Panc1 (cell line): ENCODE results near the gene PHC2. TPM values are rescaled to one million over a fixed set of nuclear protein-coding genes. Genes with fewer than 3 reads are reported as not detected.
A peak's percentile ranks its signal among the peaks of the same experiment; 100 is the strongest.

Experiments used
- ATAC-seq: fragments of 200-7000 bp; cut with Tn5 transposase; 2 replicates; pipeline ENCODE4 v1.9.1; 2020; ENCODE audit warnings: mild to moderate bottlenecking, moderate library complexity
- BruUV-seq: library from RNA; stranded (reverse); fragments of 400-500 nt; replicated peaks from 2 replicates; lab custom pipeline; 2021; lab: Mats Ljungman, UMichigan
- CTCF ChIA-PET: fragments of 300-600 bp; sonication (Branson Sonifier 250); formaldehyde crosslinking; loops from one replicate; lab custom pipeline; 2022; ENCODE audit warnings: antibody characterized with exemption; lab: Charles Lee
- POLR2A ChIA-PET: fragments of 300-600 bp; sonication (Branson Sonifier 250); formaldehyde crosslinking; loops from one replicate; lab custom pipeline; 2022; ENCODE audit warnings: antibody characterized with exemption; lab: Charles Lee
- DNase-seq: peaks from one replicate; pipeline ENCODE4 v3.0.0-alpha.2; 2010; ENCODE audit warnings: low read depth, low spot score
- H3K27ac ChIP-seq: 2 replicates; pipeline ENCODE4 v1.5.1; 2011; ENCODE audit warnings: mild to moderate bottlenecking, low read length, inconsistent platforms
- H3K27me3 ChIP-seq: fragments of 200-500 bp; sonication (Bioruptor generic); 2 replicates; pipeline ENCODE4 v1.6.0; 2014; ENCODE audit warnings: low read length, inconsistent platforms; ENCODE audit not compliant: control insufficient read depth, insufficient read depth
- H3K36me3 ChIP-seq: fragments of 200-500 bp; sonication (Bioruptor generic); 2 replicates; pipeline ENCODE4 v1.5.1; 2014; ENCODE audit warnings: inconsistent platforms, mild to moderate bottlenecking, low read length, moderate library complexity; ENCODE audit not compliant: control insufficient read depth, insufficient read depth
- H3K4me1 ChIP-seq: 2 replicates; pipeline ENCODE4 v1.5.1; 2011; ENCODE audit warnings: inconsistent platforms, mild to moderate bottlenecking, low read length, moderate library complexity; ENCODE audit not compliant: control insufficient read depth, insufficient read depth
- H3K4me3 ChIP-seq, 2 experiments: 2 replicates each; pipeline ENCODE4 v1.5.1; 2011 to 2012; ENCODE audit warnings: low read depth in 2 of 2, low read length in 2 of 2, mild to moderate bottlenecking in 2 of 2, inconsistent platforms in 1 of 2, moderate library complexity in 1 of 2
- H3K9me3 ChIP-seq: fragments of 200-500 bp; sonication (Bioruptor generic); 2 replicates; pipeline ENCODE4 v1.5.1; 2014; ENCODE audit warnings: low read depth, mild to moderate bottlenecking, inconsistent platforms, low read length, moderate library complexity; ENCODE audit not compliant: control insufficient read depth, insufficient read depth
- POLR2AphosphoS5 ChIP-seq: IDR thresholded peaks from 2 replicates; pipeline ENCODE4 v1.6.1; 2012; ENCODE audit warnings: mild to moderate bottlenecking, low read depth, low read length, moderate library complexity
- REST ChIP-seq, 2 experiments: IDR thresholded peaks; 2 replicates each; pipeline ENCODE4 v1.6.1; 2011 to 2012; ENCODE audit warnings: low read depth in 2 of 2, control low read depth in 1 of 2, low read length in 1 of 2, mild to moderate bottlenecking in 1 of 2, moderate library complexity in 1 of 2; ENCODE audit not compliant: insufficient read depth in 1 of 2
- SIN3A ChIP-seq: IDR thresholded peaks from 2 replicates; pipeline ENCODE4 v1.6.1; 2012; ENCODE audit warnings: low read depth, mild to moderate bottlenecking, low read length, moderate library complexity, borderline replicate concordance; ENCODE audit not compliant: insufficient read depth
- TCF7L2 ChIP-seq: IDR thresholded peaks from 2 replicates; pipeline ENCODE4 v1.6.1; 2011; ENCODE audit warnings: mild to moderate bottlenecking, low read depth, low read length, inconsistent platforms
- in situ Hi-C: cut with HindIII; loops from 2 replicates; pipeline ENCODE4 v1.10.0; 2016; ENCODE audit warnings: low sequenced_read_pairs, low pct_unique_long_range_greater_than_20kb
- intact Hi-C: fragments of 100-400 bp; cut with micrococcal nuclease; formaldehyde crosslinking; loops from one replicate; pipeline ENCODE4 v1.10.0; 2022; ENCODE audit not compliant: unreplicated experiment
- total RNA-seq: library from RNA; stranded (reverse); gene quantifications from one replicate; pipeline ENCODE4 v1.2.1, GENCODE V29; 2021; ENCODE audit not compliant: unreplicated experiment
- TF ChIP-seq, protein P1 (sequence below): fragments of 450-650 bp; IDR thresholded peaks from 2 replicates; pipeline ENCODE4 v1.5.1; 2017; ENCODE audit warnings: mild to moderate bottlenecking

PHC2 gene
- total RNA-seq, 1 experiment from 2014 or later, result 122 TPM

- BruUV-seq, result no TSS peak
- Histone ChIP-seq H3K27ac (peak overlapping the region; percentile 93), H3K4me3 (peak overlapping the region; percentile 81 to 90), H3K4me1 (peaks cover 47% of the 10 kb centered on the region), H3K9me3 (no peaks in the 10 kb centered on the region), H3K36me3 (peaks cover 7% of the 10 kb centered on the region), H3K27me3 (no peaks in the 10 kb centered on the region)
- intact Hi-C loops (no loop called here), in situ Hi-C loops (no loop called here)
- CTCF ChIA-PET, result no interaction called here
- no peak for TF ChIP-seq TCF7L2
- TF ChIP-seq, protein P1, sequence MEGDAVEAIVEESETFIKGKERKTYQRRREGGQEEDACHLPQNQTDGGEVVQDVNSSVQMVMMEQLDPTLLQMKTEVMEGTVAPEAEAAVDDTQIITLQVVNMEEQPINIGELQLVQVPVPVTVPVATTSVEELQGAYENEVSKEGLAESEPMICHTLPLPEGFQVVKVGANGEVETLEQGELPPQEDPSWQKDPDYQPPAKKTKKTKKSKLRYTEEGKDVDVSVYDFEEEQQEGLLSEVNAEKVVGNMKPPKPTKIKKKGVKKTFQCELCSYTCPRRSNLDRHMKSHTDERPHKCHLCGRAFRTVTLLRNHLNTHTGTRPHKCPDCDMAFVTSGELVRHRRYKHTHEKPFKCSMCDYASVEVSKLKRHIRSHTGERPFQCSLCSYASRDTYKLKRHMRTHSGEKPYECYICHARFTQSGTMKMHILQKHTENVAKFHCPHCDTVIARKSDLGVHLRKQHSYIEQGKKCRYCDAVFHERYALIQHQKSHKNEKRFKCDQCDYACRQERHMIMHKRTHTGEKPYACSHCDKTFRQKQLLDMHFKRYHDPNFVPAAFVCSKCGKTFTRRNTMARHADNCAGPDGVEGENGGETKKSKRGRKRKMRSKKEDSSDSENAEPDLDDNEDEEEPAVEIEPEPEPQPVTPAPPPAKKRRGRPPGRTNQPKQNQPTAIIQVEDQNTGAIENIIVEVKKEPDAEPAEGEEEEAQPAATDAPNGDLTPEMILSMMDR, result no peak
- TF ChIP-seq REST (IDR thresholded peaks at IDR 0.05; ENCODE audit: insufficient read depth in 1 of 2, low read depth in 2 of 2, low read length in 1 of 2), result no peak
- no peak for TF ChIP-seq POLR2AphosphoS5
- TF ChIP-seq SIN3A, result no peak
- POLR2A ChIA-PET, result no interaction called here
- DNase-seq (no peak), ATAC-seq (no peak)
Measured at GRCh38 chr1:33348676-33349080, 82.2 kb downstream of the PHC2 start.

GRCh38 chr1:33348194-33348593, 82.7 kb downstream of the PHC2 start:
- ChIA-PET POLR2A (no interaction called here), CTCF (no interaction called here)
- DNase-seq (no peak), ATAC-seq (no peak)
- no peak for TF ChIP-seq TCF7L2
- TF ChIP-seq REST (IDR thresholded peaks at IDR 0.05; ENCODE audit: insufficient read depth in 1 of 2, low read depth in 2 of 2, low read length in 1 of 2), result no peak
- TF ChIP-seq POLR2AphosphoS5, result no peak
- TF ChIP-seq, protein P1, result no peak
- TF ChIP-seq SIN3A, result no peak
- BruUV-seq, result no TSS peak
- peak overlapping the region; percentile 93 for H3K27ac ChIP-seq
- intact Hi-C loops, result no loop called here
- no peaks in the 10 kb centered on the region for H3K27me3 ChIP-seq
- H3K9me3 ChIP-seq, result no peaks in the 10 kb centered on the region
- peaks cover 7% of the 10 kb centered on the region for H3K36me3 ChIP-seq
- H3K4me3 ChIP-seq, result peak overlapping the region; percentile 81 to 90
- H3K4me1 ChIP-seq, result peaks cover 52% of the 10 kb centered on the region
- in situ Hi-C loops, result no loop called here
